ENCODE data around the gene SAMD1. TPM values are rescaled to one million over a fixed set of nuclear protein-coding genes. Genes with fewer than 3 reads are reported as not detected.

Gene SAMD1
- total and polyA plus RNA-seq, 2 of the 13 experiments (the other 11 are each of a cell fraction or from before 2014, with no cell fraction given): 17.5 to 45.0 TPM

- TF ChIP-seq ZBTB43 (CRISPR knock-in tag; conservative IDR thresholded peaks at IDR 0.05) (0 out of 2 replicates have a peak, but pooled peaks have one; percentile 12), ATRX (CRISPR knock-in tag; IDR thresholded peaks at IDR 0.05; ENCODE audit: borderline replicate concordance) (no peak), JARID2 (CRISPR knock-in tag; IDR thresholded peaks at IDR 0.05; ENCODE audit: insufficient replicate concordance) (no peak), HES4 (CRISPR knock-in tag; IDR thresholded peaks at IDR 0.05; ENCODE audit: borderline replicate concordance) (no peak), ZNF768 (CRISPR knock-in tag; IDR thresholded peaks at IDR 0.05) (no peak), FOSL2 (CRISPR knock-in tag; IDR thresholded peaks at IDR 0.05) (peak; percentile 32; the same call in 1 of the 2 replicates), RNF219 (CRISPR knock-in tag; IDR thresholded peaks at IDR 0.05) (no peak), FIP1L1 (IDR thresholded peaks at IDR 0.05; ENCODE audit: borderline replicate concordance, insufficient read depth, low read depth, low read length) (no peak), SP140L (CRISPR knock-in tag; IDR thresholded peaks at IDR 0.05; ENCODE audit: borderline replicate concordance) (0 out of 2 replicates have a peak, but pooled peaks have one; percentile 65), NPAS2 (CRISPR knock-in tag; IDR thresholded peaks at IDR 0.05; ENCODE audit: borderline replicate concordance) (no peak)
These were observed 9.4 kb downstream of the SAMD1 start (continued) for GRCh38 chr19:14080887-14081796.
